ENCODE data around the gene ANKRD33B.

Gene ANKRD33B

GRCh38 chr5:10648806-10649665, 85.2 kb downstream of the ANKRD33B start:
- Histone ChIP-seq H3F3A (ENCODE audit: insufficient read depth, low read length) (no peaks in the 10 kb centered on the region), H3K9me3 (replicated peaks; ENCODE audit: insufficient read depth, low read length) (no peaks in the 10 kb centered on the region)

GRCh38 chr5:10649666-10650380, 86.0 kb downstream of the ANKRD33B start:
- Histone ChIP-seq H2AFZ (ENCODE audit: low read length) (no peak overlapping the region), H3K27me3 (replicated peaks; ENCODE audit: insufficient read depth, low read length) (no peaks in the 10 kb centered on the region), H3K36me3 (replicated peaks; ENCODE audit: insufficient read depth, low read length) (no peaks in the 10 kb centered on the region), H3K4me2 (ENCODE audit: low read depth, low read length) (no peak overlapping the region), H3K9ac (ENCODE audit: low read length) (no peak overlapping the region), H3F3A (ENCODE audit: insufficient read depth, low read length) (no peaks in the 10 kb centered on the region), H3K9me3 (replicated peaks; ENCODE audit: insufficient read depth, low read length) (no peaks in the 10 kb centered on the region), H3K27ac (ENCODE audit: low read length) (no peak overlapping the region), H3K4me3 (ENCODE audit: low read length) (no peak overlapping the region), H3K9me2 (replicated peaks; ENCODE audit: insufficient read depth, low read length) (no peaks in the 10 kb centered on the region), H4K20me1 (ENCODE audit: insufficient read depth, low read length) (no peaks in the 10 kb centered on the region), H3K4me1 (ENCODE audit: low read length) (no peaks in the 10 kb centered on the region), H3K79me2 (ENCODE audit: low read length) (peaks cover 7% of the 10 kb centered on the region)
- no peak for DNase-seq
- TF ChIP-seq EZH2 (optimal IDR thresholded peaks at IDR 0.05; ENCODE audit: low read depth, low read length) (no peak), EZH2phosphoT487 (IDR thresholded peaks at IDR 0.05; ENCODE audit: low read length) (no peak)
- TF ChIP-seq, protein P1, sequence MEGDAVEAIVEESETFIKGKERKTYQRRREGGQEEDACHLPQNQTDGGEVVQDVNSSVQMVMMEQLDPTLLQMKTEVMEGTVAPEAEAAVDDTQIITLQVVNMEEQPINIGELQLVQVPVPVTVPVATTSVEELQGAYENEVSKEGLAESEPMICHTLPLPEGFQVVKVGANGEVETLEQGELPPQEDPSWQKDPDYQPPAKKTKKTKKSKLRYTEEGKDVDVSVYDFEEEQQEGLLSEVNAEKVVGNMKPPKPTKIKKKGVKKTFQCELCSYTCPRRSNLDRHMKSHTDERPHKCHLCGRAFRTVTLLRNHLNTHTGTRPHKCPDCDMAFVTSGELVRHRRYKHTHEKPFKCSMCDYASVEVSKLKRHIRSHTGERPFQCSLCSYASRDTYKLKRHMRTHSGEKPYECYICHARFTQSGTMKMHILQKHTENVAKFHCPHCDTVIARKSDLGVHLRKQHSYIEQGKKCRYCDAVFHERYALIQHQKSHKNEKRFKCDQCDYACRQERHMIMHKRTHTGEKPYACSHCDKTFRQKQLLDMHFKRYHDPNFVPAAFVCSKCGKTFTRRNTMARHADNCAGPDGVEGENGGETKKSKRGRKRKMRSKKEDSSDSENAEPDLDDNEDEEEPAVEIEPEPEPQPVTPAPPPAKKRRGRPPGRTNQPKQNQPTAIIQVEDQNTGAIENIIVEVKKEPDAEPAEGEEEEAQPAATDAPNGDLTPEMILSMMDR (IDR thresholded peaks at IDR 0.05; ENCODE audit: low read length) = no peak

More at GRCh38 chr5:10648806-10649665, 85.2 kb downstream of the ANKRD33B start:
- no peak overlapping the region for H3K4me2 ChIP-seq (ENCODE audit: low read depth, low read length)
- no peak overlapping the region for H2AFZ ChIP-seq (ENCODE audit: low read length)
- H3K27me3 ChIP-seq (replicated peaks; ENCODE audit: insufficient read depth, low read length) = no peaks in the 10 kb centered on the region
- no peaks in the 10 kb centered on the region for H4K20me1 ChIP-seq (ENCODE audit: insufficient read depth, low read length)
- TF ChIP-seq, protein P1 (IDR thresholded peaks at IDR 0.05; ENCODE audit: low read length) = no peak
- no peak for TF ChIP-seq EZH2 (optimal IDR thresholded peaks at IDR 0.05; ENCODE audit: low read depth, low read length)
- TF ChIP-seq EZH2phosphoT487 (IDR thresholded peaks at IDR 0.05; ENCODE audit: low read length) = no peak
- no peak overlapping the region for H3K27ac ChIP-seq (ENCODE audit: low read length)
- no peak overlapping the region for H3K4me3 ChIP-seq (ENCODE audit: low read length)
- H3K9me2 ChIP-seq (replicated peaks; ENCODE audit: insufficient read depth, low read length) = no peaks in the 10 kb centered on the region
- no peak overlapping the region for H3K9ac ChIP-seq (ENCODE audit: low read length)
- H3K79me2 ChIP-seq (ENCODE audit: low read length) = peaks cover 7% of the 10 kb centered on the region
- no peaks in the 10 kb centered on the region for H3K36me3 ChIP-seq (replicated peaks; ENCODE audit: insufficient read depth, low read length)
- no peak for DNase-seq
- no peaks in the 10 kb centered on the region for H3K4me1 ChIP-seq (ENCODE audit: low read length)

DNA sequence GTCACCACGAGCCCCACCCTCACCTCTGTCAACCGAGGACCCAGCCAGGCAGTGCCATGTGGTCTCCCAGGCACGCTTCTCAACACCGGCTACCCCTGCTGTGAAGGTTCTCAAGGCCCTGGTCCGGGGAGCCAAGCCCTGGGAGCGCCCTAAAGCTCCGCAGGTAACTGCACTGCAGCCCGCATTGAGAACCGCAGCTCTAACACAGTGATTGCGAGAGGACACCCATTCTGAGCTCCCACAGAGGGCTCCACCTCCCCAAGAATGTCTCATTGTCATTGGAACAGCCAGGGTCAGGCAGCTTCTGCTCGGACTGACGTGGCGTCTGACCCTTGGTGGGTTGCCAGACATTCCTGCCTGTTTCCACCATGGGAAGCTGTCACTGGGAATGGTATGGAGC, 88.3 kb downstream of the ANKRD33B start:
- H3K4me2 ChIP-seq (ENCODE audit: low read depth, low read length) = no peak overlapping the region
- H3K9me2 ChIP-seq (replicated peaks; ENCODE audit: insufficient read depth, low read length) = no peaks in the 10 kb centered on the region
- H3K9me3 ChIP-seq (replicated peaks; ENCODE audit: insufficient read depth, low read length) = no peaks in the 10 kb centered on the region
- no peak overlapping the region for H3K9ac ChIP-seq (ENCODE audit: low read length)
- H3K27ac ChIP-seq (ENCODE audit: low read length) = no peak overlapping the region
- H3K27me3 ChIP-seq (replicated peaks; ENCODE audit: insufficient read depth, low read length) = no peaks in the 10 kb centered on the region
- H4K20me1 ChIP-seq (ENCODE audit: insufficient read depth, low read length) = no peaks in the 10 kb centered on the region
- no peaks in the 10 kb centered on the region for H3K36me3 ChIP-seq (replicated peaks; ENCODE audit: insufficient read depth, low read length)
- H2AFZ ChIP-seq (ENCODE audit: low read length) = no peak overlapping the region
- H3K79me2 ChIP-seq (ENCODE audit: low read length) = peaks cover 7% of the 10 kb centered on the region
- no peaks in the 10 kb centered on the region for H3K4me1 ChIP-seq (ENCODE audit: low read length)
- no peaks in the 10 kb centered on the region for H3F3A ChIP-seq (ENCODE audit: insufficient read depth, low read length)
- DNase-seq = no peak
- H3K4me3 ChIP-seq (ENCODE audit: low read length) = no peak overlapping the region
- TF ChIP-seq, protein P1 (IDR thresholded peaks at IDR 0.05; ENCODE audit: low read length) = no peak
- no peak for TF ChIP-seq EZH2phosphoT487 (IDR thresholded peaks at IDR 0.05; ENCODE audit: low read length)
- no peak for TF ChIP-seq EZH2 (optimal IDR thresholded peaks at IDR 0.05; ENCODE audit: low read depth, low read length)

Measured in MM.1S (cell line).